NCI-H226 (cell line): Measurements from ENCODE around the gene DTWD2.
"Not testable (repeated sequence)": the region's sequence is repeated elsewhere in the genome, so short reads cannot be mapped to it uniquely, and the experiment has no call there.

Experiments
- DNase-seq: peaks from one replicate; pipeline ENCODE4 v3.0.0-alpha.2; 2015

DTWD2 gene, protein sequence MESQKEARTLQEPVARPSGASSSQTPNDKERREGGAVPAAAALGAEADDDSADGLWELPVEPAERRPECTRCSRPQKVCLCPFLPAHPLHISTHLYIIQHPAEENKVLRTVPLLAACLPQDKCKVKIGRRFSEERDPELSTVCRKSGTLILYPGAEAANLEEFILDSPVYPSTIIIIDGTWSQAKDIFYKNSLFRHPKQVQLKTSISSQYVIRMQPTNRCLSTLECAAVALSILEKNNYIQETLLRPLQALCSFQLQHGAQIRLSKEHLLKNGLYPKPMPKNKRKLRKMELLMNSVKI

DNA sequence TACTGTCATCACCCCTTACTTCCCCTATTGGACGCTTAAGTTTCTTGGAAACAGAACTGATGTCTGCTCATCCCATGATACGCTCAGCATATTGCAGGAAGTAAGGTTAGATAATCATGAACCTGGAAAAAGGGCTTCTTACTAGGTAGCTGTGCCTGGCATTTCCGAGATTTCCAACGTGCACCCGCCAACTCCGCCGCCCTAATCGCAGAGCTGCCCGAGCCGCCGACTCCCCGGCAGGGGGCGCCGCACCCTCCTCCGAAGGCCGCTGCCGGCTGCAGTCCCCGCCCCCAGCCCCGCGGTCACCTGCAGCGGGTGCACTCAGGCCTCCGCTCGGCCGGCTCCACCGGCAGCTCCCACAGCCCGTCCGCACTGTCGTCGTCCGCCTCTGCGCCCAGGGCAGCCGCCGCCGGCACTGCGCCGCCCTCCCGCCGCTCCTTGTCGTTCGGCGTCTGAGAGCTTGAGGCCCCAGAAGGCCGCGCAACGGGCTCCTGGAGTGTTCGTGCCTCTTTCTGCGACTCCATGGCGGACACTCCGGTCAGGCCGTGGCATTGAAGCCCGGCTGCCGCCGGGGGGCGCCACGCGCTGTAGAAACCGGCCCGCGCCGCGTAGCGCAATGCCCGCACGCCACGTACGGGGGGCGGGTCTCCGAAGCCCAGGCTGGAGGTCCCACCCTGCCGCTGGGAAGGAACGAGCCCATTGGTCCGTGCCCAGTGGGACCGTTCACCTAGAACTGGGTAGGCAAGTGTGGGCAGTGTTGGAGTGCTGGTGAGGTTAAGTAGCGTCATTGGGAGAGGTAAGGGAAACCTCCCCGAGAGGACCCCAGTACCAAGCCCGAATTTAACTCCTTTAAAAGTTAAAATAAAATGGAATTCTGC, at the start of gene DTWD2:
Gene DTWD2 (minus strand): TSS at position 560 of the 878 bp plus-strand sequence. CDS start 36 bp downstream, at position 524.
- peak; percentile 93 for DNase-seq

DNA sequence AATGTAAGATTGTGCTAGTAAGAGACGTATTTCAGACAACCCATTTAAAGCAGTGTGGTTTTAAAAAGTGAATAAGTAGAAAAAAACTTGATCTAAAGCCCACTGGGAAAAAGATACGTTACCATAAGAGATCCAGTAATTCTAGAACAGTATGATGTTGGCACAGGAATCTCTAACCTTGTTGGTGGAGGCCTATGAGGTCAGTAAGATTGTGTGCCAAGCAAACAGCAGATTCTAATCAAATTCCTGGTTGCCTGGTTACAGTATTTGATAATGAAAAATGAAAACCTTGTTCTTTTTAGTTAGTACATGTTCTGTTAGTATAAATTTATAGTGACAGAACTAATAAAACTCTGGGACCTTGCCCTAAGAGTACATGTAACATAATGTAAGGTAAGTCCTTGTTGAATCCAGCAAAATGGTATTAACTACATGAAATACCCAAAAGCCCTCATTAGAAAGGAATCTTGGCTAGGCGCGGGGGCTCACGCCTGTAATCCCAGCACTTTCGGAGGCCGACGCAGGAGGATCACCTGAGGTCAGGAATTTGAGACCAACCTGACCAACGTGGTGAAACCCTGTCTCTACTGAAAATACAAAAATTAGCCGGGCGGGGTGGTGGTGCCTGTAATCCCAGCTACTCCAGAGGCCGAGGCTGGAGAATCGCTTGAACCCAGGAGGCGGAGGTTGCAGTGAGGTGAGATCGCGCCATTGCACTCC, 49.3 kb upstream of the DTWD2 start:
- DNase-seq = peak; percentile 42

DNA sequence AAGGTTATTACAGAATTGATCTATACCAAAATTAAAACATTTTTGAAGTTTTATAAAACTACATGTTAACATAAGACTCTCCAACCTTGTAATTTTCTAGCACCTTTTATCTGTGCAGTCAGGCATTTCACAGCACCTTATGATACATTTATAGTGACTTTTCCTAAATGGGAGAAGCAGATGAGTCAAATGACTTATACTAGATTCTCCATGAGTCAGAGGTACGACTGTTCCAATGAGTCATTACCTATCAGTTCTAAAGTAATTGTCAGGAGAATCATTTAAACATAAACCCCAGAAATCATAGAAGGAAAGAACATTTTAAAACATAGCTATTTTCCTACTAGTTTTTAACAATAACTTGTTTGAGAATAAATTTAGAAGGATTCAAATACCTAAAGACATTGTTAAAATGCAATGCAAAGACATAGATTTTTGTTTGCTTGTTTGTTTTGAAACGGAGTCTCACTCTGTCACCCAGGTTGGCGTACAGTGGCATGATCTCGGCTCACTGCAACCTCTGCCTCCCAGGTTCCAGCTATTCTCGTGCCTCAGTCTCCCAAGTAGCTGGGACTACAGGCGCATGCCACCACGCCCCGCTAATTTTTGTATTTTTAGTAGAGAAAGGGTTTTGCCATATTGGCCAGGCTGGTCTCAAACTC, 47.9 kb upstream of the DTWD2 start:
- peak; percentile 62 for DNase-seq

DNA sequence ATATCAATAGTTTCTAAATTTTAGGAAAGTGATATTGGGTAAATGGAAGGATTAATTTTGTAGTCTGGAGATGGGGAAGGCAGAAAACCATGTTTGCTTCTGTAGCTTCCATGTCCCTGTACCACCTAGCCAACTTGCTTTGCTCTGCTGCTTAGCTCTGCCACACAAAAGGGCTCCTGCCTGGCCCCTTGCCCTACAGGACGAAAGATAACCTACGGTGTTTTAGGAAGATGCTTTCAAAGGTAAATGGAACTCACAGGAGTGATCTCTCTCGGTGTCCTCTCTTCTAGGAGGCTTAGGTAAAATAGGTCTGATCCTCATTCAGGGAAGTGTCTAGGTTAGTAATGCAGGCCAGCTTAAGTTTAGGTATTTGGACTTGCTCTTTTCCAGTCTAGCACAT, 44.8 kb upstream of the DTWD2 start:
- DNase-seq = no peak

DNA sequence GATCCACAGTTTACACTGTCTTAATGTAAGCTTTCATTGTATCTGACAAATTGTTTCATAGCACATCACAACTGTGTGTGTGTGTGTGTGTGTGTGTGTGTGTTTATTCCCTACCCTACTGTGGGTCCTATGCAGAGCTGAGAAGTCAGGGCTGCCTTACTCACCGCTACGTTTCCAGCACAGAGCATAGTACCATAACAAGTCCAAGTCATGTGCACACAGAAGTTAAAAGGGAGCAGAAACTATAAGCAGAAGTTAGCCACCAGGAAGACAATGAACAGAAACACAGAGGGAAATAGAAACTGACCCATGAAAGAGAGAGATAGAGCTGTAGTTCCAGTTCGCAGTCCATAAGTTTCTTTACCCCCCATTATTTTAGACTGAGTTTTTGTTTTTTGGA, 44.3 kb upstream of the DTWD2 start:
- DNase-seq = no peak

DNA sequence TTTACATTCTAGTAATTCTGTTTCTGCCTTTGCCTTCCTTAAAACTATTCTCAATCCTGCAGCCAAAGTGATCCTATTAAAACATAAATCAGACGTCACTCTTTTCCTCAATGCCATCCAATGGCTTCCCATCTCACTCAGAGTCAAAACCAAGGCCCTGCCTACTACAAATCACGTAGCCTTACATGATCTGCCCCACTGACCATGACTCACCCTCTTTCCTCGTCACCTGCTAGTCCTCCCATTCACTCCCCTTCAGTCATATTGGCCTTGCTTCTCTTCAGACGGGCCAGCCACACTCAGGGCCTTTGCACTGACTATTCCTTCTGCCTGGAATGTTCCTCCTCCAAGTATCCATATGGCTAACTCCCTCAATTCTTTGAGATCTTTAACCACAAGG, 43.6 kb upstream of the DTWD2 start:
- DNase-seq = no peak

DNA sequence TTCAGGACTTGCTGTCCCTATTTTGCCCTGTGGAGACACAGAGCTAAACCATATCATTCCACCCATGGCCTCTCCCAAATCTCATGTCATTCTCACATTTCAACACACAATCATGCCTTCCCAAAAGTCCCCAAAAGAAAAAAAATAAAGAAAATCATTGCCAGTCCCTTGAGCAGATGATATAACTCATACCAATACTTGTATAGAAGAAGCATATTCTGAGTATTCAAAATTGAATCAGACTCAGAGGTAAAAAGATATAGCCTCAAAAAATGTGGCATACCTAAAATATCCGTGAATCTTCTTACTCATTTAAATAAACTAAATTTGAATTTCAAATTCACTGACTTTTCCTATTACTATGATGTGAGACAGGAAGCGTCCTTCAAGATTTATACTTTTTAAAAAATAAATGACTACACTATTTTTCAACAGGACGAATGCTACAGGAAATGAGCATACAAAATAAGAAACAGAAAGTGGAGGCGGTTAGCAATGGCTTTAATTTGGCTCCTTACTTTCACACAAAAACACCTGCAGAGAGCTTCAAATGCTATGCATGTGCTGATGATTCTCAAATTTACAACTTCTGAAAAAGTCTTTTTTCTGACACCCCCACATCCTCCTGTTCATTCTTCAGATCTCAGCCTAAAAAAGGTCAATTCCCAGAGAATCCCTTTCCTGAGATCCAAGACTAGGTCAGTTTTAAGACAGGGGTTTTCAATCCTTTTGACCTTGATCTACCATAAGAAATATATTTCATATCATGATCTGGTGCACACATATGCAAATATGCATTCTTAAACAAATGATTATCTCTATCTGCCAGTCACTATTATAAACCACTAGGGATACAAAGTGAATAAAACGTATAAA, 42.9 kb upstream of the DTWD2 start:
- no peak for DNase-seq

DNA sequence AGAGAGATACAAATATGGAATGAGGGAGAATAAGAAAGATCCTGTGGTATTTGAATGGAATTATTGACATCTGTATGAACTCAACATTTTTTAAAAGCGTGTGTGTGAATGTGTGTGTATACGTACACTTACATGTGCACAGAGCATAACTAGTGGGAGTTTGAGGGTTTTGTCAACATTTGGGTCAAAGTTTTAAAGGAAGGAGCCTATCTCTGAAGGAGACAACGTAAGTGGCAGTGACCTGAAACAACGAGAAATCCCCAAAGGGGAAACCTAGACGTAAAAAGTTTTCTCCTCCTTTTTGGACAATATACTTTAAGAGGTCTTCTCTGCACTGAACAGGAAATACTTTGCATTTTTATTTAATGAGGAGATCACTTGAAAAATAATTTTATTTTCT, 40.2 kb upstream of the DTWD2 start:
- DNase-seq = no peak

DNA sequence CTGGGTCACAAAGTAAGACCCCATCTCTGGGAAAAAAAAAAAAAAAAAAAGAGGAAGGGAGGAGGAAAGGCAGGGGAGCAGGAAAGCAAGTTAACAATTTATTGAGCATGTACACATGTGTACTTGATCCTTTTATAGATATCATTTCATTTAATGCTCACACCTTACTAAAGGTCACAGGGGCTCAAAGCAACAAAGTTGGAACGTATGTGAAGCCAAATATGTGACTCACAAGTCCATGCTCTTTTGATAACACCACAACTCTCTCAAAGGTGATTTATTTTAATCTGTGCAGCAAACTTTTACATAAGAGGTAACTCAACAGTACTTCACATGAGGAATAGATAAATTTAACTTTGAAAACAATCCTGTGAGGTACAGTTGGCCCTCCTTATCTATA, 34.4 kb upstream of the DTWD2 start:
- DNase-seq = no peak

DNA sequence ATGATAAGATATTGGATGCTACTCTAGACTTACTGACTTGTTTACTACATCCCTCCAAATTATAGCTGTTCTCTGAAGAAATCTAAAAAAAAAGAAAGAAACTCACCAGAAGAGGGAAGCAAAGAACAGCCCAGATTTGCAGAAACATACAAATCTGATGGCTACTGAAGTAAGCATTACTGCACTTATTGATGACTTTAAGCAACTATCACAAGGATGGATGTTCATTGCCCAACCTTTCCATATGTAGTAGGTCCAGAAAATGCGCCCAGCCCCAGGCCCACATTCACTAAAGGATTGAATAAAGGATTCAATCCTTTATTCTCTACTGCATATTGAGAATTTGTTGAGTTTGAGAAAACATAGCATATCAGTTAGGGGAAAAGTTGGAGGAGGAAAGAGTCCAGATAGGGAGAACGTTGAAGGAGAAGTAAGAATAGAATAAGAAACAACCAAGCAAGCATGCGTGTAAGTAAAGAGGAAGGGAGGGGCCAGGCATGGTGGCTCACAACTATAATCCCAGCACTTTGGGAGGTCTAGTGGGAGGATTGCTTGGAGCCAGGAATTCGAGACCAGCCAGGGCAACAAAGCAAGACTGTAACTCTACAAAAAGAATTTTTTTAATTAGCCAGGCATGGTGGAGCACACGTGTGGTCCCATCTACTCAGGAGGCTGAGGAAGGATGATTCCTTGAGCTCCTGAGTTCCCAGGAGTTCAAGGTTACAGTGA, 33.8 kb upstream of the DTWD2 start:
- DNase-seq = peak; percentile 12

DNA sequence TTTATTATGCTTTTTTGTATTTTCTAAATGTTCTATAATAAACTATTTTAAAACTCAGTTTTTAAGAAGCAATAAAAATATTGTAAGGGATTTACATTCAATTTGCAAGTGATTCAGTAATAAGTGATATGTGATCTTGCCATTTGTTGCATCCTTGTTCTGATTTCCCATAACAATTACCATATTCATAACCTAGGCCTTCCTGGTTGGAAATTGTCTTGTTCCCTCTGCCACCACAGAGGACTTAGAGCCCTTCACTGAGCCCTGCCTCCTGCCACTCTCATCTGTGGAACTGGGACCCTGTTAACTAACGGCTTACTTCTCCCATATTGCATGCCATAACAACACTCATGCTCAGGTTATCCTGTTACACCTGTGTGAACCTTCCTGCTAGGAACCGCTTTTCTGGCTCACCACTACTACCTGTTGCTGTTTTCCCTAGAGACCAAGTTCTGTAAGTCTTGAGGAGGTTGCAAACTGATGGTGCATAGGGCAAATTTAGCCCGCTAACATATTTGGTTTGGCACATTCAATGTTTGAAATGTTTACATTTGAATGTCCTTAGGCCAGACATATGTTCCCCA, 32.9 kb upstream of the DTWD2 start:
- no peak for DNase-seq

DNA sequence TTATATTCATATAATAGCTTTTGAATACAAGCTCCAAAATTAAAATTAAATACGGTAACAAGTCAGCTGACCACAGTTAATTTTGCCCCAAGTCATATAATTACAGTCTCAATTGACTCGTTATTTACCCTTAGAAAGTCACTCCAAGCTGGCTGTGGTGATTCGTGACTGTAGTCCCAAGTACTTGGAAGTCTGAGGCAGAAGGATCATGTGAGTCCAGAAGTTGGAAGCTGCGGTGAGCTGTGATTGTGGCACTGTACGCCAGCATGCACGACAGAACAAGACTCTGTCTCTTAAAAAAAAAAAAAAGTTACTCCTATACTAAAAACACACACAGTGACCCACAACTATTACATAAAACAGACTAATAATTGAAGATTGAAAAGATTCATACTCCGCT, 31.6 kb upstream of the DTWD2 start:
- no peak for DNase-seq

DNA sequence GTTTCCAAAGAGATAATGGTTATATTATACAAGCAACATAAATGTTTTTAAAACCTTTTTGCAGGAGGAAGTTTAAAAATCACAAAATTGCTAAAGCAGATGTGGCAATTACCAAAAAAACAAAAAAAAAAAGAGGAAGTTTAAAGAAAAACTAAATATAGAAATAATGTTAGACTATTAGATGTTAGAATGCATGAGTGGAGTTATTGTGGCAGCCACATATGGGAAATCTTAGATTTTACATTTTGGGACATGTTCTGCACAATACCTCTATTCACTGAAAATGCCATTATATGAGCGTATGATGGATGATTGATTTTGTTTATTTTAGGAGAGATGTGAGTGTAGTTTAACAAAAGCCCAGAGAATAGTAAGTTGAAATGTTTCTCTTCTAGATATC, 31.2 kb upstream of the DTWD2 start:
- DNase-seq = no peak

DNA sequence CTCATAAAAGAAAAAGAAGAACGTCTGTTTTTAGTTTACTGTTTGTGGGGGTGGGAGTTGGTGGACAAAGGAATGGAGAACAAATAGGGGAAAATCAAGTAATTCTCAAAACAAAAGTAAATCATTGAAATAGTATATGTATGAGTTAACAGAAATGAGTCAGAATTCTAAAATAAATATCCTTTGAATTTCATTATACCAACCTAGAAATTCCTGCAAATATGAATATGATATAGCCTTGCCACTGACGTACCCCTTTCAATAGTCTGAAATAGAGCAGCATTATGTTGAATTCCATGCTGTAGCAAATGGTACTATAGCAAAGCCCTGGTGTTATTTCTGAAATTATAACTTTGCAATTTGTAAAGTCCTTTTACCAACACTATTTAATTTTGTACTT, 29.6 kb upstream of the DTWD2 start:
- DNase-seq = no peak

DNA sequence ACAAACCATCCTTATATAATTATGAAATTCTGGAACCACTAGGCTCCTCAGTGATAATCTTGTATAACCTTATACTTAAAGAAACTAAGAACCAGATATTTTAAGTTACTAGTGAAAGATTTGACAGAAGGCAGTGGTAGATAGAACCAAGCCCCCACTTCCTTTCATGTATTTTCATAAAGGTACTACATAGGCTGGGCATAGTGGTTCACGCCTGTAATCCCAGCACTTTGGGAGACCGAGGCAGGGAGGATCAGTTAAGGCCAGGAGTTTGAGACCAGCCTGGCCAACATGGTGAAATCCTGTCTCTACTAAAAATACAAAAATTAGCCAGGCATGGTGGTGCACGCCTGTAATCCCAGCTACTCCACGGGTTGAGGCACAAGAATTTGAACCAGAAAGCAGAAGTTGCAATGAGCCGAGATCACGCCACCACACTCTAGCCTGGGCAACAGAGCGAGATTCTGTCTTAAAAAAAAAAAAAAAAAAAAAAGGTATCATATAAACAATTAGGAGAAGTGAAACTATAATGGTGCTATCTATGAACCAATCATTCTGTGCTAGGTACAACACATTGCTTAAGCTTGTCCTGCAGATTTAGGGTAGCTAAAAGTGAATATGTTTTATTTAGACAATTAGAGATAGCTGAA, 27.9 kb upstream of the DTWD2 start:
- DNase-seq = no peak

DNA sequence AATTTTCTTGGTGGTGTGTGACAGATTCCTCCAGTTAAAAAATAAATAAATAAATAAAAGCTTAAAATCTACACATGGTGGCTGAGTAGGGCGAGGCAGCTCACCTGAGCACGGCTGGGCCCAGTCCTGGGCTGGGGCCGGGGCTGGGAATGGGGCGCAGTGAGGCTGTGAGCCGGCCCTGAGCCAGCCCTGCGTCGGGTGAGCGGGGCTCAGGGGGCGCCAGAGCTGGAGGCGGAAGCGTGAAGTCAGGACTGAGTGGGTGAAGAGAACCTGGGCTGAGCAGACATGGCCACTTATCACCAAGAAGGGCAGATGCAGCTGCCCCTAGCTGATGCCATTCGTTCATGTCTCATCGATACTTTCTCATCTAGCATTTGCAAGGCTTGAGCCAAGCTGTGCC, 22.8 kb upstream of the DTWD2 start:
- DNase-seq = no peak

DNA sequence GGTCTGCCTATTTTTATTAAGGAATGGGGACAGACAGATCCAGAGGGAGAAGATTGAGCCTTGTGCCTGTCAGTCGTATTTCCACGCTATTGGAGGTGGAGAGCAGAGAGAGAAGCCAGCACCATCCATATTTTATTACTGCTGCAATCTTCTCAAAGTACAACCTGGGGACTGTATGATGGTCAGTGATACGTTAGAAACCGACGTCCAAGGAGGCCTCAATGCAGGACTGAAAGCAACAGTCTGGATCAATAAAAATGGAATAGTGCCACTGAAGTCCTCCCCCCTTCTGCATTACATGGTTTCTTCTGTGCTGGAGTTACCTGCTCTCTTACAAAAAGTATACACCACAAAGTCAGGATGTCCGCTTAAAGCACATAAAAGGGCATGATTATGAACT, 21.9 kb upstream of the DTWD2 start:
- no peak for DNase-seq

DNA sequence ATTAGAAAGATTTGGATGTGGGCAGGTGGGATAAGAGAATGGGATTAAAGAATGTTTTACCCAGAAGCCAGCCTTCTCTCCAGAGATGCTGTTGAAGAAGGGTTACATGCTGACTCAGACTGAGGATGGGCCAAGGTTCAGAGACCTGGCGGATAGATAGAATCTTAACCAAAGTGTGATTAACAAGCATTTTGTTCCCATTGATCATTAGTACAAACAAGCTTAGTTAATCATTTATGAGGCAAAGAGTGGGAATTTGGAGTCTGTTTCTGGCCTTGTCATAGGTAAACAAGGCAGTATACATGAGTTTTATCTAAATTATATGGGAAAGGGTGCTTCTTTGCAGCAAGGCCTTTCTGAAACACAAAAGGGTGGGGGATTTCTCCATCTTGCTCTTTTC, 20.8 kb upstream of the DTWD2 start:
- DNase-seq = no peak

DNA sequence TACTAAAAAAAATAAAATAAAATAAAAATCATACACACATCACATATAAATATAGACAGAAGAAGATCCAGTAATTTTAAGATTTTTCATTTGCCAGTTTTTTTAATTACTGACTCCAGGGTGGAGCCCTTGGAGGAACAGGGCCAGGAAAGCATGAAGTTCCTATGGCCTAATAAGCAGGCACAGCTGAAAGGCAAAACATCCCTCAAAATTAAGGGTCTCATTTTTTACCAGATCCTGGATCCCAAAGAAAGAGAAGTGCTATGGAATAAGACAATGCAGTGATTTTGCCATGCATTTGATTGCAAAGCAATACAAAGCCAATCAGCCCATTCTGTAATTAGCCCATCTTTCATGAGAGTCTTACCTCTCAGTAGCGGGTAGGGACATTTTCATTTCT, 11.3 kb upstream of the DTWD2 start:
- no peak for DNase-seq

DNA sequence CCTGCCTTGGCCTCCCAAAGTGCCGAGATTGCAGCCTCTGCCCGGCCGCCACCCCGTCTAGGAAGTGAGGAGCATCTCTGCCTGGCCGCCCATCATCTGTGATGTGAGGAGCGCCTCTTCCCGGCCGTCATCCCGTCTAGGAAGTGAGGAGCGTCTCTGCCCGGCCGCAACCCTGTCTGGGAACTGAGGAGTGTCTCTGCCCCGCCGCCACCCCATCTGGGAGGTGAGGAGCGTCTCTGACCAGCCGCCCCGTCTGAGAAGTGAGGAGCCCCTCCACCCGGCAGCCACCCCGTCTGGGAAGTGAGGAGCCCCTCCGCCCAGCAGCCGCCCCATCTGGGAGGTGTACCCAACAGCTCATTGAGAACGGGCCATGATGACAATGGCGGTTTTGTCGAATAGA, 10.5 kb upstream of the DTWD2 start:
- DNase-seq = not testable (repeated sequence)

DNA sequence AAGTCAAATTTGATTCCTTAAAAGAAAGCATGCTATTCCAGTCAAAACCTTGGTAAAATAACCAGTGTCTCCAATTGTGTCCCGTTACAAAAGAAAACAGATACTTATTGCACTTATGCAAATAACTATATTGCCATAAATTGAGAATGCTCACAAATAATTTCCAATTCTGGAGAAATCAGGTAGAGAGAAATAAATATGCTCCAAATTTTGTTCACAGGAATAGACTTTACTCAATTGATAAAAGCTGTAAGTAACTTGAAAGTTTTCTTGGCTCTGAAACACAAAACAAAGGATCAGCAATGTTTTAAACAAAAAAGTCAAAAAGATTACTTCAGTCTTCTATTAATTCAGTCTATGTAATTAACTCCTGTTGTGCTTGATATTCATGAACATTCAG, 7.8 kb upstream of the DTWD2 start:
- no peak for DNase-seq
